ENCODE results near the gene PRAMEF11. TPM values are rescaled to one million over a fixed set of nuclear protein-coding genes. Genes with fewer than 3 reads are reported as not detected.
"Not testable (repeated sequence)": the region's sequence is repeated elsewhere in the genome, so short reads cannot be mapped to it uniquely, and the experiment has no call there.

Gene PRAMEF11
- total RNA-seq, 1 experiment from 2014 or later, result not detected

GRCh38 chr1:12809933-12810332 is 21.3 kb downstream of the PRAMEF11 start:
- no peaks in the 10 kb centered on the region for H3K79me2 ChIP-seq (ENCODE audit: low read depth)
- H3K9me3 ChIP-seq (ENCODE audit: insufficient read depth, low read depth), result no peaks in the 10 kb centered on the region
- CTCF ChIA-PET, result no interaction called here
- intact Hi-C loops (cut with micrococcal nuclease; ENCODE audit: unreplicated experiment), result no loop called here
- H3K27ac ChIP-seq, result no peak overlapping the region
- H3K9me2 ChIP-seq (ENCODE audit: insufficient read depth), result no peaks in the 10 kb centered on the region
- no peak overlapping the region for H3K4me3 ChIP-seq
- no peaks in the 10 kb centered on the region for H3K4me1 ChIP-seq (replicated peaks; ENCODE audit: insufficient read depth)
- H3K4me2 ChIP-seq, result no peak overlapping the region
- peaks cover 2% of the 10 kb centered on the region; the same call in 1 of the 2 replicates for H3K27me3 ChIP-seq (ENCODE audit: insufficient read depth, low read depth)
- no peaks in the 10 kb centered on the region for H3F3A ChIP-seq (ENCODE audit: insufficient read depth, low read depth)
- TF ChIP-seq EZH2 (IDR thresholded peaks at IDR 0.05; ENCODE audit: low read depth) (no peak), CTCF (conservative IDR thresholded peaks at IDR 0.05) (no peak)
- POLR2A ChIA-PET (ENCODE audit: unreplicated experiment), result no interaction called here
- H4K20me1 ChIP-seq (ENCODE audit: insufficient read depth), result no peaks in the 10 kb centered on the region
- BruUV-seq (replicated peaks), result no TSS peak
- H3K36me3 ChIP-seq (ENCODE audit: low read depth), result no peaks in the 10 kb centered on the region
- no peak for DNase-seq
- H2AFZ ChIP-seq, result no peak overlapping the region

GRCh38 chr1:12799730-12800129 is 31.5 kb downstream of the PRAMEF11 start:
- TF ChIP-seq EZH2 (IDR thresholded peaks at IDR 0.05; ENCODE audit: low read depth), result no peak
- no peak for TF ChIP-seq CTCF (conservative IDR thresholded peaks at IDR 0.05)

GRCh38 chr1:12798911-12799310 is 32.3 kb downstream of the PRAMEF11 start:
- Histone ChIP-seq H3K27me3 (ENCODE audit: insufficient read depth, low read depth) (no peaks in the 10 kb centered on the region), H3K9me3 (ENCODE audit: insufficient read depth, low read depth) (no peaks in the 10 kb centered on the region), H4K20me1 (ENCODE audit: insufficient read depth) (no peaks in the 10 kb centered on the region), H3K4me1 (replicated peaks; ENCODE audit: insufficient read depth) (no peaks in the 10 kb centered on the region), H3K79me2 (ENCODE audit: low read depth) (no peaks in the 10 kb centered on the region), H3K9me2 (ENCODE audit: insufficient read depth) (no peaks in the 10 kb centered on the region), H3K4me2 (no peak overlapping the region), H2AFZ (no peak overlapping the region), H3F3A (ENCODE audit: insufficient read depth, low read depth) (no peaks in the 10 kb centered on the region), H3K27ac (no peak overlapping the region), H3K4me3 (no peak overlapping the region), H3K36me3 (ENCODE audit: low read depth) (no peaks in the 10 kb centered on the region)
- intact Hi-C loops (cut with micrococcal nuclease; ENCODE audit: unreplicated experiment), result no loop called here
- DNase-seq, result no peak
- POLR2A ChIA-PET (ENCODE audit: unreplicated experiment), result no interaction called here
- no TSS peak for BruUV-seq (replicated peaks)
- CTCF ChIA-PET, result no interaction called here
- TF ChIP-seq EZH2 (IDR thresholded peaks at IDR 0.05; ENCODE audit: low read depth) (no peak), CTCF (conservative IDR thresholded peaks at IDR 0.05) (no peak)

More at GRCh38 chr1:12799730-12800129, 31.5 kb downstream of the PRAMEF11 start:
- no peaks in the 10 kb centered on the region for H3K9me3 ChIP-seq (ENCODE audit: insufficient read depth, low read depth)
- no peak overlapping the region for H2AFZ ChIP-seq
- BruUV-seq (replicated peaks), result no TSS peak
- no peak overlapping the region for H3K27ac ChIP-seq
- DNase-seq, result no peak
- H3K9me2 ChIP-seq (ENCODE audit: insufficient read depth), result no peaks in the 10 kb centered on the region
- H3K4me3 ChIP-seq, result no peak overlapping the region
- H4K20me1 ChIP-seq (ENCODE audit: insufficient read depth), result no peaks in the 10 kb centered on the region
- ChIA-PET POLR2A (ENCODE audit: unreplicated experiment) (no interaction called here), CTCF (no interaction called here)
- no peaks in the 10 kb centered on the region for H3K36me3 ChIP-seq (ENCODE audit: low read depth)
- no peak overlapping the region for H3K4me2 ChIP-seq
- H3K27me3 ChIP-seq (ENCODE audit: insufficient read depth, low read depth), result no peaks in the 10 kb centered on the region
- intact Hi-C loops (cut with micrococcal nuclease; ENCODE audit: unreplicated experiment), result no loop called here
- no peaks in the 10 kb centered on the region for H3F3A ChIP-seq (ENCODE audit: insufficient read depth, low read depth)
- no peaks in the 10 kb centered on the region for H3K79me2 ChIP-seq (ENCODE audit: low read depth)
- H3K4me1 ChIP-seq (replicated peaks; ENCODE audit: insufficient read depth), result no peaks in the 10 kb centered on the region

- DNase-seq; H3K79me2 ChIP-seq (ENCODE audit: low read depth); H3F3A ChIP-seq (ENCODE audit: insufficient read depth, low read depth); H3K27me3 ChIP-seq (ENCODE audit: insufficient read depth, low read depth); BruUV-seq (replicated peaks); H3K36me3 ChIP-seq (ENCODE audit: low read depth); POLR2A ChIA-PET (ENCODE audit: unreplicated experiment); H3K9me2 ChIP-seq (ENCODE audit: insufficient read depth); H3K4me1 ChIP-seq (replicated peaks; ENCODE audit: insufficient read depth); CTCF ChIA-PET; H4K20me1 ChIP-seq (ENCODE audit: insufficient read depth); H3K4me3 ChIP-seq; H3K4me2 ChIP-seq; H3K9me3 ChIP-seq (ENCODE audit: insufficient read depth, low read depth); H3K27ac ChIP-seq; intact Hi-C loops (cut with micrococcal nuclease; ENCODE audit: unreplicated experiment); H2AFZ ChIP-seq: not testable (repeated sequence)
These were observed 40.1 kb downstream of the PRAMEF11 start, which contains the start of gene PRAMEF1 for GRCh38 chr1:12791097-12791496. Gene PRAMEF1 (plus strand): TSS chr1:12791397. CDS start chr1:12793228, 1,831 bp downstream.

- intact Hi-C loops (cut with micrococcal nuclease; ENCODE audit: unreplicated experiment); H3K27me3 ChIP-seq (ENCODE audit: insufficient read depth, low read depth); H3K4me3 ChIP-seq; H3F3A ChIP-seq (ENCODE audit: insufficient read depth, low read depth); H3K4me2 ChIP-seq; H3K9me3 ChIP-seq (ENCODE audit: insufficient read depth, low read depth); DNase-seq; H3K79me2 ChIP-seq (ENCODE audit: low read depth); H3K9me2 ChIP-seq (ENCODE audit: insufficient read depth); BruUV-seq (replicated peaks); H2AFZ ChIP-seq; H3K4me1 ChIP-seq (replicated peaks; ENCODE audit: insufficient read depth); H3K36me3 ChIP-seq (ENCODE audit: low read depth); H3K27ac ChIP-seq; H4K20me1 ChIP-seq (ENCODE audit: insufficient read depth); CTCF ChIA-PET; POLR2A ChIA-PET (ENCODE audit: unreplicated experiment): not testable (repeated sequence)
These were observed 46.5 kb downstream of the PRAMEF11 start for GRCh38 chr1:12784729-12785128.

All from PC-9 (cell line).